ENCODE results near the gene IFITM5. TPM values are rescaled to one million over a fixed set of nuclear protein-coding genes. Genes with fewer than 3 reads are reported as not detected.

IFITM5 gene
- total and polyA plus RNA-seq, 8 donors, result 0.73 TPM; not detected in 7

GRCh38 chr11:250274-250673 is 49.1 kb downstream of the IFITM5 start:
- intact Hi-C loops (cut with DNase I; ENCODE audit: low total_unique reads), result no loop called here
- Histone ChIP-seq H3K36me3 (peaks cover 59 to 87% (median 86%) of the 10 kb centered on the region in 4 donors), H3K4me3 (no peak overlapping the region), H3K27me3 (no peaks in the 10 kb centered on the region), H3K27ac (no peak overlapping the region), H3K4me1 (peaks cover 0 to 6% (median 0%) of the 10 kb centered on the region in 4 donors), H3K9me3 (no peaks in the 10 kb centered on the region)
- DNase-seq, result no peak
- WGBS, 5 donors, result 85 to 92% (median 87%) methylated on average over 5 of the region's 5 CpGs
- TF ChIP-seq POLR2A (IDR thresholded peaks at IDR 0.05) (no peak), EP300 (IDR thresholded peaks at IDR 0.05) (no peak), POLR2AphosphoS5 (IDR thresholded peaks at IDR 0.05) (no peak), CTCF (IDR thresholded peaks at IDR 0.05) (no peak)

- DNase-seq, result no peak
- Histone ChIP-seq H3K4me3 (no peak overlapping the region), H3K9me3 (no peaks in the 10 kb centered on the region), H3K4me1 (peaks cover 0 to 6% (median 0%) of the 10 kb centered on the region in 4 donors), H3K36me3 (peaks cover 63 to 99% (median 98%) of the 10 kb centered on the region in 4 donors), H3K27me3 (no peaks in the 10 kb centered on the region), H3K27ac (no peak overlapping the region)
- 75 to 89% (median 79%) methylated on average over 8 of the region's 8 CpGs for whole genome bisulfite sequencing, 5 donors
- intact Hi-C loops (cut with DNase I; ENCODE audit: low total_unique reads), result no loop called here
- TF ChIP-seq CTCF (IDR thresholded peaks at IDR 0.05), result no peak
- no peak for TF ChIP-seq POLR2AphosphoS5 (IDR thresholded peaks at IDR 0.05)
- no peak for TF ChIP-seq EP300 (IDR thresholded peaks at IDR 0.05)
- TF ChIP-seq POLR2A (IDR thresholded peaks at IDR 0.05), result no peak
Observed at GRCh38 chr11:249062-249461, 50.3 kb downstream of the IFITM5 start.

Small RNAs within 50 kb of the gene (small RNA-seq; reads per million reads assigned to genes)
- gene AC136475.6, result 0 reads per million in 4 donors

Other genes starting within 250 kb of the IFITM5 start
- not detected for gene SCGB1C1, start 106.4 kb downstream of the IFITM5 start, total RNA-seq
- not detected for gene SCGB1C1, start 106.4 kb downstream of the IFITM5 start, polyA plus RNA-seq
- gene BET1L, start 92.1 kb downstream of the IFITM5 start, total RNA-seq, result 10 to 100 TPM in 4 of 5 donors, 1 to 10 TPM in 1; 7.0 to 36.5 (median 25.0) TPM
- gene BET1L, start 92.1 kb downstream of the IFITM5 start, polyA plus RNA-seq, result 10 to 100 TPM; 21.8 to 38.3 (median 28.1) TPM
- 100 to 1,000 TPM in 2 of 5 donors, 10 to 100 TPM in 3; 45.2 to 262 (median 72.3) TPM for gene RIC8A, start 91.8 kb downstream of the IFITM5 start, total RNA-seq
- 10 to 100 TPM; 39.2 to 60.8 (median 53.5) TPM for gene RIC8A, start 91.8 kb downstream of the IFITM5 start, polyA plus RNA-seq
- gene SIRT3, start 63.2 kb downstream of the IFITM5 start, total RNA-seq, result 10 to 100 TPM in 2 of 5 donors, 1 to 10 TPM in 3; 5.4 to 63.7 (median 7.3) TPM
- gene SIRT3, start 63.2 kb downstream of the IFITM5 start, polyA plus RNA-seq, result 10 to 100 TPM; 10.8 to 19.2 (median 13.8) TPM
- 100 to 1,000 TPM in 2 of 5 donors, 10 to 100 TPM in 3; 36.2 to 132 (median 64.9) TPM for gene PSMD13, start 62.5 kb downstream of the IFITM5 start, total RNA-seq
- 100 to 1,000 TPM; 116 to 126 (median 123) TPM for gene PSMD13, start 62.5 kb downstream of the IFITM5 start, polyA plus RNA-seq
- 1 to 10 TPM in 1 of 5 donors, under 1 TPM in 2, not detected in 2; 0.45 to 3.6 (median 0.55) TPM for gene NLRP6, start 21.1 kb downstream of the IFITM5 start, total RNA-seq
- gene NLRP6, start 21.1 kb downstream of the IFITM5 start, polyA plus RNA-seq, result under 1 TPM in 2 of 3 donors, not detected in 1; 0.08 to 0.12 TPM
- 10 to 100 TPM in 4 of 5 donors, 1 to 10 TPM in 1; 3.5 to 34.8 (median 11.9) TPM for gene PGGHG, start 10.4 kb downstream of the IFITM5 start, total RNA-seq
- 10 to 100 TPM; 14.4 to 44.0 (median 20.7) TPM for gene PGGHG, start 10.4 kb downstream of the IFITM5 start, polyA plus RNA-seq
- gene IFITM2, start 8.3 kb upstream of the IFITM5 start, total RNA-seq, result 10 to 100 TPM in 4 of 5 donors, 1 to 10 TPM in 1; 8.8 to 61.7 (median 12.9) TPM
- 100 to 1,000 TPM; 276 to 394 (median 344) TPM for gene IFITM2, start 8.3 kb upstream of the IFITM5 start, polyA plus RNA-seq
- 10 to 100 TPM in 4 of 5 donors, 1 to 10 TPM in 1; 7.0 to 59.8 (median 17.3) TPM for gene IFITM1, start 14.5 kb upstream of the IFITM5 start, total RNA-seq
- 100 to 1,000 TPM in 2 of 3 donors, 10 to 100 TPM in 1; 79.9 to 224 (median 119) TPM for gene IFITM1, start 14.5 kb upstream of the IFITM5 start, polyA plus RNA-seq
- gene IFITM3, start 21.3 kb upstream of the IFITM5 start, total RNA-seq, result 100 to 1,000 TPM in 3 of 5 donors, 10 to 100 TPM in 2; 11.9 to 271 (median 127) TPM
- gene IFITM3, start 21.3 kb upstream of the IFITM5 start, polyA plus RNA-seq, result 1,000 to 10,000 TPM in 1 of 3 donors, 100 to 1,000 TPM in 2; 538 to 1,128 (median 677) TPM
- gene B4GALNT4, start 70.0 kb upstream of the IFITM5 start, total RNA-seq, result 1 to 10 TPM in 2 of 5 donors, under 1 TPM in 1, not detected in 2; 0.45 to 7.5 (median 4.2) TPM
- gene B4GALNT4, start 70.0 kb upstream of the IFITM5 start, polyA plus RNA-seq, result 1 to 10 TPM; 2.4 to 8.8 (median 4.4) TPM
- 100 to 1,000 TPM in 3 of 5 donors, 10 to 100 TPM in 2; 26.3 to 356 (median 141) TPM for gene PKP3, start 94.7 kb upstream of the IFITM5 start, total RNA-seq
- gene PKP3, start 94.7 kb upstream of the IFITM5 start, polyA plus RNA-seq, result 10 to 100 TPM; 31.1 to 94.5 (median 41.7) TPM
- gene SIGIRR, start 115.5 kb upstream of the IFITM5 start, total RNA-seq, result 100 to 1,000 TPM in 3 of 5 donors, 10 to 100 TPM in 2; 11.4 to 325 (median 110) TPM
- gene SIGIRR, start 115.5 kb upstream of the IFITM5 start, polyA plus RNA-seq, result 100 to 1,000 TPM; 110 to 227 (median 164) TPM
- gene ANO9, start 142.5 kb upstream of the IFITM5 start, total RNA-seq, result 100 to 1,000 TPM in 1 of 5 donors, 10 to 100 TPM in 3, 1 to 10 TPM in 1; 5.7 to 208 (median 40.2) TPM
- gene ANO9, start 142.5 kb upstream of the IFITM5 start, polyA plus RNA-seq, result 10 to 100 TPM in 2 of 3 donors, 1 to 10 TPM in 1; 9.8 to 37.6 (median 12.8) TPM
- gene PTDSS2, start 150.8 kb upstream of the IFITM5 start, total RNA-seq, result 100 to 1,000 TPM in 2 of 5 donors, 10 to 100 TPM in 3; 16.5 to 264 (median 59.0) TPM
- gene PTDSS2, start 150.8 kb upstream of the IFITM5 start, polyA plus RNA-seq, result 10 to 100 TPM; 11.6 to 24.3 (median 22.3) TPM
- gene RNH1, start 207.7 kb upstream of the IFITM5 start, total RNA-seq, result 100 to 1,000 TPM in 4 of 5 donors, 10 to 100 TPM in 1; 61.3 to 260 (median 137) TPM
- gene RNH1, start 207.7 kb upstream of the IFITM5 start, polyA plus RNA-seq, result 100 to 1,000 TPM in 2 of 3 donors, 10 to 100 TPM in 1; 95.3 to 149 (median 106) TPM
- 10 to 100 TPM; 14.2 to 87.5 (median 21.6) TPM for gene HRAS, start 236.1 kb upstream of the IFITM5 start, total RNA-seq
- gene HRAS, start 236.1 kb upstream of the IFITM5 start, polyA plus RNA-seq, result 100 to 1,000 TPM; 108 to 181 (median 131) TPM
- 1 to 10 TPM in 3 of 5 donors, under 1 TPM in 1, not detected in 1; 0.18 to 8.1 (median 3.3) TPM for gene LRRC56, start 238.0 kb upstream of the IFITM5 start, total RNA-seq
- 1 to 10 TPM; 2.1 to 2.9 (median 2.9) TPM for gene LRRC56, start 238.0 kb upstream of the IFITM5 start, polyA plus RNA-seq